HEK293T (cell line): ENCODE data around the gene HEPN1.

Experiments
- CTCF ChIA-PET: fragments of 350-600 bp; formaldehyde crosslinking; extraction: SDS; loops from one replicate; lab custom pipeline; 2021; ENCODE audit warnings: antibody characterized with exemption, inconsistent platforms; lab: Yijun Ruan, JAX
- POLR2A ChIA-PET: fragments of 350-600 bp; formaldehyde crosslinking; extraction: SDS; loops from one replicate; lab custom pipeline; 2020; ENCODE audit warnings: antibody characterized with exemption, inconsistent platforms; lab: Yijun Ruan, JAX
- DNase-seq: peaks from one replicate; pipeline ENCODE4 v3.0.0; 2012; ENCODE audit warnings: mixed read lengths; ENCODE audit errors: extremely low spot score
- ARNT ChIP-seq: fragments of 450-650 bp; IDR thresholded peaks from 2 replicates; pipeline ENCODE4 v1.6.1; 2017; ENCODE audit warnings: mild to moderate bottlenecking
- BHLHE40 ChIP-seq: fragments of 450-650 bp; IDR thresholded peaks from 2 replicates; pipeline ENCODE4 v1.6.1; 2016; ENCODE audit warnings: mild to moderate bottlenecking, moderate library complexity, borderline replicate concordance
- CTBP1 ChIP-seq: fragments of 450-650 bp; IDR thresholded peaks from 2 replicates; pipeline ENCODE4 v1.6.1; 2016; ENCODE audit warnings: borderline replicate concordance
- ELF4 ChIP-seq: fragments of 450-650 bp; IDR thresholded peaks from 2 replicates; pipeline ENCODE4 v1.6.1; 2017; ENCODE audit warnings: antibody characterized with exemption
- FOXA1 ChIP-seq: fragments of 450-650 bp; IDR thresholded peaks from 2 replicates; pipeline ENCODE4 v1.6.1; 2016; ENCODE audit warnings: mild to moderate bottlenecking
- FOXK2 ChIP-seq: fragments of 450-650 bp; IDR thresholded peaks from 2 replicates; pipeline ENCODE4 v1.6.1; 2016; ENCODE audit warnings: mild to moderate bottlenecking
- FOXM1 ChIP-seq: fragments of 450-650 bp; IDR thresholded peaks from 2 replicates; pipeline ENCODE4 v1.6.1; 2017; ENCODE audit warnings: mild to moderate bottlenecking, borderline replicate concordance
- HDGF ChIP-seq: fragments of 450-650 bp; IDR thresholded peaks from 2 replicates; pipeline ENCODE4 v1.6.1; 2017; ENCODE audit warnings: antibody characterized with exemption, borderline replicate concordance
- L3MBTL2 ChIP-seq: fragments of 450-650 bp; conservative IDR thresholded peaks from 2 replicates; pipeline ENCODE4 v1.6.1; 2016; ENCODE audit warnings: mild to moderate bottlenecking
- LEF1 ChIP-seq: fragments of 450-650 bp; IDR thresholded peaks from 2 replicates; pipeline ENCODE4 v1.6.1; 2017; ENCODE audit warnings: mild to moderate bottlenecking, borderline replicate concordance
- NFRKB ChIP-seq: fragments of 450-650 bp; IDR thresholded peaks from 2 replicates; pipeline ENCODE4 v1.6.1; 2016; ENCODE audit warnings: mild to moderate bottlenecking, moderate library complexity
- SP1 ChIP-seq: fragments of 450-650 bp; IDR thresholded peaks from 2 replicates; pipeline ENCODE4 v1.6.1; 2017
- SUZ12 ChIP-seq: fragments of 450-650 bp; IDR thresholded peaks from 2 replicates; pipeline ENCODE4 v1.6.1; 2016; ENCODE audit warnings: mild to moderate bottlenecking
- TARDBP ChIP-seq: fragments of 450-650 bp; IDR thresholded peaks from 2 replicates; pipeline ENCODE4 v1.6.1; 2016
- ZNF384 ChIP-seq: fragments of 450-650 bp; IDR thresholded peaks from 2 replicates; pipeline ENCODE4 v1.6.1; 2016
- TF ChIP-seq, protein P1 (sequence below): fragments of 450-650 bp; IDR thresholded peaks from 2 replicates; pipeline ENCODE4 v1.6.1; 2016

Gene HEPN1

GRCh38 chr11:124950601-124951330 lies 31.7 kb downstream of the HEPN1 start:
- DNase-seq, result no peak
- POLR2A ChIA-PET, result interaction anchor here (0.9 kb wide), 1 partner anchor 9 kb away, joined by 3 read pairs; no protein-coding TSS in a partner anchor
- TF ChIP-seq LEF1 (no peak), FOXK2 (no peak), ARNT (no peak), FOXA1 (no peak), TARDBP (no peak), NFRKB (no peak), SP1 (no peak), ELF4 (no peak), BHLHE40 (no peak), CTBP1 (no peak)
- TF ChIP-seq, protein P1, sequence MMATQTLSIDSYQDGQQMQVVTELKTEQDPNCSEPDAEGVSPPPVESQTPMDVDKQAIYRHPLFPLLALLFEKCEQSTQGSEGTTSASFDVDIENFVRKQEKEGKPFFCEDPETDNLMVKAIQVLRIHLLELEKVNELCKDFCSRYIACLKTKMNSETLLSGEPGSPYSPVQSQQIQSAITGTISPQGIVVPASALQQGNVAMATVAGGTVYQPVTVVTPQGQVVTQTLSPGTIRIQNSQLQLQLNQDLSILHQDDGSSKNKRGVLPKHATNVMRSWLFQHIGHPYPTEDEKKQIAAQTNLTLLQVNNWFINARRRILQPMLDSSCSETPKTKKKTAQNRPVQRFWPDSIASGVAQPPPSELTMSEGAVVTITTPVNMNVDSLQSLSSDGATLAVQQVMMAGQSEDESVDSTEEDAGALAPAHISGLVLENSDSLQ, result no peak
- CTCF ChIA-PET, result no interaction called here

- ChIA-PET CTCF (no interaction called here), POLR2A (interaction anchor here (0.9 kb wide), 1 partner anchor 10 kb away, joined by 3 read pairs; no protein-coding TSS in a partner anchor)
- no peak for DNase-seq
- TF ChIP-seq BHLHE40 (no peak), ZNF384 (no peak), LEF1 (no peak), HDGF (no peak), ELF4 (no peak), FOXA1 (no peak), SUZ12 (no peak)
- TF ChIP-seq, protein P1, result no peak
Observed at GRCh38 chr11:124951341-124951740, 32.3 kb downstream of the HEPN1 start.

DNA sequence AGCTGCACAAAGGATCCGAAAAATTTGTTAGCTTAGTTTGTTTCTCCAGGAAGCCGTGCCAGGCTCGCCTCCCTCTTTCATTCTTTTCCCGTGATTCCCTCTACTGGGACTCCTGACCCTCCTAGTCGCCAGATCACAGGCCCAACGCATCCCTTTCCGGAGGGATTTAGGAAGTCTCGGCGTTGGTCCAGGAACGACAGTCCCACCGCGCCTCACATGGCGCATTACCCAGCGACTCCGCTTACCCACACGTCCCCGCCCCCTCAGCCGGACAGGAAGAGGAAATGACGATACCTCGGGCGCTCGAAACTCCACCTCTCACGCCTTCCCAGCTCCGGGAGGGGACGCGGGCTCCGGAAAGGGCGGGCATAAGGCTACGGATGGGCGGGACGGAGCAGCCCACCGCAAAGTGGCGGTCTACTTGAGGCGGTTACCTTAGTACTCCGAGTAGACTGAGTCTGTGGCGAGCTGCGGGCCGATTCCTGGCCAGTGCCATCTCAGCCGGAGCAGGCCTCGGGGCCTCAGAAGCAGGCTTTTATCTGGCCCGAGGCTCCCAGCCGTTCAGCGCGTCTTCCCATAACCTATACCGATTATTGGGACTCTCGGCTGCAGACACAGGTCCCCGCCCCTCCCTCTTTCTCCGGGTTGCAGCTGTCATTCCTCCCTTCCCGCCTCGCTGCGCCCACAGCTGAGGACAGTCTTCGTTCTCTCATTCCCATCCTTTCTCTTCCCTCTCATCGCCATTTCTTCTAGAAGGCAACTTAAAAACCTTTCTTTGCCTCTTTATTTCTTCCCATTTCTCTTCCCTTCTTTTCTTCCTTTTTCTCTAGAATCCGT lies 34.9 kb downstream of the HEPN1 start, which contains the start of gene CCDC15:
TSS of gene CCDC15 (plus strand) at position 450 of the 837 bp plus-strand sequence. CDS start 531 bp downstream, outside the sequence.
- DNase-seq, result peak; percentile 95
- POLR2A ChIA-PET, result interaction anchor here (0.8 to 3.0 kb wide), 18 partner anchors 10 to 392 kb away, joined by 3 to 23 read pairs (median 4); partner anchors contain the start of genes HEPACAM, PKNOX2 and TMEM218
- CTCF ChIA-PET, result interaction anchor here (1.0 kb wide), 1 partner anchor 78 kb away, joined by 3 read pairs; no protein-coding TSS in a partner anchor
- TF ChIP-seq L3MBTL2 (peak; percentile 91), LEF1 (no peak), FOXA1 (no peak), SP1 (no peak), FOXM1 (no peak), HDGF (no peak), ELF4 (peak; percentile 39; the same call in 1 of the 2 replicates), NFRKB (no peak), FOXK2 (no peak), SUZ12 (no peak), BHLHE40 (no peak), ZNF384 (no peak), CTBP1 (no peak), TARDBP (no peak), ARNT (no peak)
- TF ChIP-seq, protein P1, result peak; percentile 64

GRCh38 chr11:124954590-124954955 lies 35.5 kb downstream of the HEPN1 start:
- TF ChIP-seq FOXA1, result no peak
- TF ChIP-seq TARDBP, result no peak
- TF ChIP-seq BHLHE40, result no peak
- no peak for TF ChIP-seq CTBP1
- no peak for TF ChIP-seq FOXM1
- no peak for TF ChIP-seq LEF1
- TF ChIP-seq NFRKB, result no peak
- no peak for TF ChIP-seq FOXK2
- TF ChIP-seq SP1, result no peak
- TF ChIP-seq ARNT, result no peak
- TF ChIP-seq ZNF384, result no peak
- DNase-seq, result no peak
- ChIA-PET POLR2A (interaction anchor here (1.3 to 3.0 kb wide), 8 partner anchors 11 to 115 kb away, joined by 4 to 23 read pairs (median 11); partner anchors contain the start of gene HEPACAM), CTCF (no interaction called here)

DNA sequence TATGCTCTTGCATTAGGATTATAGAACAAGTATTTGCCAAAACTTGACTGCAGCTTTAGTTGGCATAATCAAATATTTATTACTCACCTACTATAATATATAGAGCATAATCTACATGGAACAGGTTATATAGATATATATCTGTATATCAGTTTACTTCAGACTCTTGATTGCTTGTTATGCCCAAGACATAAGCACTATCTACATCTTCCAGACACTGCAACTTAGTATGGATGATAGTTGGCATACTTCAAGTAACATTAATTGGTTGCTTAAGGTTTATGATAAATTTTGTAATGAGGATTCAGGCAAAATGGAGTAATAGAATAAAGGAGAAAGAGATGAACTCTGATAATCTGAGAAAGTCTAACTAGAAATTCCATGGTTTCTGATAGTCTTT lies 36.0 kb downstream of the HEPN1 start:
- no peak for TF ChIP-seq SUZ12
- no peak for TF ChIP-seq TARDBP
- ChIA-PET POLR2A (interaction anchor here (1.9 to 3.0 kb wide), 4 partner anchors 13 to 116 kb away, joined by 4 to 23 read pairs (median 14); partner anchors contain the start of gene HEPACAM), CTCF (no interaction called here)
- no peak for DNase-seq
